ENCODE measurements around the gene FMO1.

The FMO1 gene

GRCh38 chr1:171277534-171277933 lies 29.2 kb downstream of the FMO1 start:
- TF ChIP-seq CTCF (IDR thresholded peaks at IDR 0.05; ENCODE audit: control insufficient read depth, insufficient read depth, low read depth, low read length, missing control alignments) = no peak
- H3K4me3 ChIP-seq (ENCODE audit: control insufficient read depth, low read depth, low read length) = no peak overlapping the region
- no peak for DNase-seq (ENCODE audit: low read depth)

- DNase-seq (ENCODE audit: low read depth) = no peak
- TF ChIP-seq CTCF (IDR thresholded peaks at IDR 0.05; ENCODE audit: control insufficient read depth, insufficient read depth, low read depth, low read length, missing control alignments) = no peak
- H3K4me3 ChIP-seq (ENCODE audit: control insufficient read depth, low read depth, low read length) = no peak overlapping the region
These were observed 30.9 kb downstream of the FMO1 start for GRCh38 chr1:171279234-171279633.

GRCh38 chr1:171279678-171280077 lies 31.4 kb downstream of the FMO1 start:
- TF ChIP-seq CTCF (IDR thresholded peaks at IDR 0.05; ENCODE audit: control insufficient read depth, insufficient read depth, low read depth, low read length, missing control alignments) = no peak
- no peak for DNase-seq (ENCODE audit: low read depth)
- no peak overlapping the region for H3K4me3 ChIP-seq (ENCODE audit: control insufficient read depth, low read depth, low read length)

GRCh38 chr1:171280599-171280998 lies 32.3 kb downstream of the FMO1 start:
- no peak overlapping the region for H3K4me3 ChIP-seq (ENCODE audit: control insufficient read depth, low read depth, low read length)
- no peak for TF ChIP-seq CTCF (IDR thresholded peaks at IDR 0.05; ENCODE audit: control insufficient read depth, insufficient read depth, low read depth, low read length, missing control alignments)
- no peak for DNase-seq (ENCODE audit: low read depth)

GRCh38 chr1:171286032-171286705 lies 37.9 kb downstream of the FMO1 start:
- DNase-seq (ENCODE audit: low read depth) = no peak

GRCh38 chr1:171290621-171291020 lies 42.3 kb downstream of the FMO1 start:
- TF ChIP-seq CTCF (IDR thresholded peaks at IDR 0.05; ENCODE audit: control insufficient read depth, insufficient read depth, low read depth, low read length, missing control alignments) = no peak
- H3K4me3 ChIP-seq (ENCODE audit: control insufficient read depth, low read depth, low read length) = no peak overlapping the region
- DNase-seq (ENCODE audit: low read depth) = no peak

More at GRCh38 chr1:171286032-171286705, 37.9 kb downstream of the FMO1 start:
- TF ChIP-seq CTCF (IDR thresholded peaks at IDR 0.05; ENCODE audit: control insufficient read depth, insufficient read depth, low read depth, low read length, missing control alignments) = no peak
- H3K4me3 ChIP-seq (ENCODE audit: control insufficient read depth, low read depth, low read length) = no peak overlapping the region
